Measurements from ENCODE around the gene PLXDC2.

- TF ChIP-seq EZH2 (IDR thresholded peaks at IDR 0.05; ENCODE audit: borderline replicate concordance) = no peak
- no peak for TF ChIP-seq CTCF (IDR thresholded peaks at IDR 0.05; ENCODE audit: poor library complexity)
- no peak for TF ChIP-seq EZH2phosphoT487 (IDR thresholded peaks at IDR 0.05; ENCODE audit: low read depth, severe bottlenecking, unreplicated experiment)
These were observed 177.6 kb downstream of the PLXDC2 start for GRCh38 chr10:19993714-19994315.

Data from hepatocyte (in vitro differentiated cells).